GM23338 (cell line): ENCODE results near the gene IGF2. TPM values are rescaled to one million over a fixed set of nuclear protein-coding genes. Genes with fewer than 3 reads are reported as not detected.

Source experiments
- ATAC-seq: fragments of 200-7000 bp; cut with Tn5 transposase; 3 replicates; pipeline ENCODE4 v1.9.1; 2020
- DNase-seq: peaks from one replicate; pipeline ENCODE4 v3.0.0-alpha.2; 2015; ENCODE audit warnings: low spot score
- H2AFZ ChIP-seq: fragments of 200-600 bp; sonication (generic); 2 replicates; pipeline ENCODE4 v1.8.0; 2016; ENCODE audit warnings: antibody characterized with exemption, mild to moderate bottlenecking, moderate library complexity
- H3F3A ChIP-seq: fragments of 200-600 bp; sonication (generic); replicated peaks from 2 replicates; pipeline ENCODE4 v1.8.0; 2017; ENCODE audit warnings: antibody characterized with exemption, mixed run types, low read depth
- H3K27ac ChIP-seq: fragments of 200-600 bp; sonication (generic); 2 replicates; pipeline ENCODE4 v1.6.1; 2016; ENCODE audit warnings: low read depth
- H3K27me3 ChIP-seq: fragments of 200-600 bp; sonication (generic); 2 replicates; pipeline ENCODE4 v1.8.0; 2016; ENCODE audit warnings: mild to moderate bottlenecking, mixed run types, moderate library complexity; ENCODE audit not compliant: insufficient read depth
- H3K36me3 ChIP-seq: fragments of 200-600 bp; sonication (generic); 2 replicates; pipeline ENCODE4 v1.8.0; 2016; ENCODE audit warnings: mild to moderate bottlenecking; ENCODE audit not compliant: insufficient read depth
- H3K4me1 ChIP-seq: fragments of 200-600 bp; sonication (generic); 2 replicates; pipeline ENCODE4 v1.8.0; 2016; ENCODE audit warnings: mild to moderate bottlenecking, moderate library complexity; ENCODE audit not compliant: insufficient read depth
- H3K4me2 ChIP-seq: fragments of 200-600 bp; sonication (generic); 2 replicates; pipeline ENCODE4 v1.7.1; 2017; ENCODE audit warnings: mixed run types
- H3K4me3 ChIP-seq: fragments of 200-600 bp; sonication (generic); 2 replicates; pipeline ENCODE4 v1.6.1; 2016; ENCODE audit warnings: mixed run types
- H3K79me2 ChIP-seq: fragments of 200-600 bp; sonication (generic); replicated peaks from 2 replicates; pipeline ENCODE4 v1.8.0; 2017; ENCODE audit warnings: mild to moderate bottlenecking; ENCODE audit not compliant: insufficient read depth
- H3K9me2 ChIP-seq: fragments of 200-600 bp; sonication (generic); 2 replicates; pipeline ENCODE4 v1.8.0; 2017; ENCODE audit not compliant: insufficient read depth
- H4K20me1 ChIP-seq: fragments of 200-600 bp; sonication (generic); replicated peaks from 2 replicates; pipeline ENCODE4 v1.8.0; 2017; ENCODE audit warnings: mild to moderate bottlenecking; ENCODE audit not compliant: insufficient read depth
- H3K27ac Mint-ChIP-seq: 2 replicates; pipeline ENCODE4 v1.8.0; 2020; ENCODE audit warnings: inconsistent platforms, mild to moderate bottlenecking, moderate library complexity, mixed read lengths
- H3K27me3 Mint-ChIP-seq: 3 replicates; pipeline ENCODE4 v1.8.0; 2022; ENCODE audit warnings: low read depth, mild to moderate bottlenecking, moderate library complexity, mixed read lengths, inconsistent platforms; ENCODE audit not compliant: insufficient read depth, poor library complexity
- H3K36me3 Mint-ChIP-seq: 3 replicates; pipeline ENCODE4 v1.8.0; 2021; ENCODE audit warnings: low read depth, mild to moderate bottlenecking, inconsistent platforms, moderate library complexity, mixed read lengths
- H3K4me1 Mint-ChIP-seq: 3 replicates; pipeline ENCODE4 v1.8.0; 2020; ENCODE audit warnings: mild to moderate bottlenecking, inconsistent platforms, mixed read lengths
- H3K4me3 Mint-ChIP-seq: 3 replicates; pipeline ENCODE4 v1.8.0; 2021; ENCODE audit warnings: moderate library complexity, mild to moderate bottlenecking, inconsistent platforms, mixed read lengths
- H3K9me3 Mint-ChIP-seq: 3 replicates; pipeline ENCODE4 v1.8.0; 2020; ENCODE audit warnings: moderate library complexity, mild to moderate bottlenecking, inconsistent platforms, mixed read lengths
- CREB1 ChIP-seq: fragments of 250-450 bp; sonication (Bioruptor Pico); IDR thresholded peaks from 2 replicates; pipeline ENCODE4 v1.5.0; 2020; ENCODE audit warnings: low read depth, mild to moderate bottlenecking, moderate library complexity
- CTCF ChIP-seq, 2 experiments: fragments of 200-600 bp in 1 of 2; sonication (generic) in 1 of 2; conservative IDR thresholded peaks; 2 replicates each; pipeline versions ENCODE4 v1.5.1 to v1.6.1; 2016 to 2017; ENCODE audit warnings: antibody characterized with exemption in 2 of 2, low read depth in 2 of 2, mild to moderate bottlenecking in 2 of 2, moderate library complexity in 1 of 2
- EZH2 ChIP-seq: fragments of 200-600 bp; sonication (generic); IDR thresholded peaks from one replicate; pipeline ENCODE4 v1.8.0; 2017; ENCODE audit warnings: antibody characterized with exemption, mild to moderate bottlenecking, low read depth; ENCODE audit not compliant: unreplicated experiment
- EZH2phosphoT487 ChIP-seq: fragments of 200-600 bp; sonication (generic); IDR thresholded peaks from one replicate; pipeline ENCODE4 v1.8.1; 2018; ENCODE audit warnings: antibody characterized with exemption; ENCODE audit not compliant: unreplicated experiment
- JUNB ChIP-seq: IDR thresholded peaks from one replicate; pipeline ENCODE4 v1.6.1; 2016; ENCODE audit warnings: antibody characterized with exemption; ENCODE audit not compliant: unreplicated experiment
- NANOG ChIP-seq: IDR thresholded peaks from 2 replicates; pipeline ENCODE4 v1.6.1; 2016; ENCODE audit warnings: antibody characterized with exemption, borderline replicate concordance
- ZNF114 ChIP-seq: fragments of 250-450 bp; sonication (Bioruptor Pico); IDR thresholded peaks from 2 replicates; pipeline ENCODE4 v1.5.0; 2020; ENCODE audit warnings: mild to moderate bottlenecking, moderate library complexity
- ZNF331 ChIP-seq: fragments of 250-450 bp; sonication (Bioruptor Pico); IDR thresholded peaks from 2 replicates; pipeline ENCODE4 v1.5.0; 2020; ENCODE audit warnings: low read depth, mild to moderate bottlenecking, moderate library complexity
- ZNF462 ChIP-seq: fragments of 250-450 bp; sonication (Bioruptor Pico); IDR thresholded peaks from 2 replicates; pipeline ENCODE4 v1.5.0; 2020; ENCODE audit warnings: mild to moderate bottlenecking, moderate library complexity
- polyA plus RNA-seq: library from polyadenylated mRNA; unstranded; fragments of >200 nt; fragmentation: Nextera tagmentation; extraction: Ambion mirVana; gene quantifications from 2 replicates; pipeline ENCODE4 v1.2.1, GENCODE V29; 2016
- total RNA-seq: library from RNA; depleted of rRNA; stranded (reverse); fragments of >200 nt; shearing (Covaris generic); gene quantifications from 2 replicates; pipeline ENCODE4 v1.2.3, GENCODE V29; 2014

The IGF2 gene
- total and polyA plus RNA-seq, 2 experiments from 2014 or later = 1.4 to 4.0 TPM

- ATAC-seq (no peak), DNase-seq (no peak)
- H3K79me2 ChIP-seq = no peaks in the 10 kb centered on the region
- H3K27me3 Mint-ChIP-seq = peaks cover 27% of the 10 kb centered on the region
- H3K27ac Mint-ChIP-seq = no peak overlapping the region
- H3K9me2 ChIP-seq = no peaks in the 10 kb centered on the region
- no peak overlapping the region for H2AFZ ChIP-seq
- H3K27me3 ChIP-seq = no peaks in the 10 kb centered on the region
- no peak overlapping the region for H3K4me2 ChIP-seq
- no peaks in the 10 kb centered on the region; the same call in 2 of the 3 replicates for H3K4me1 Mint-ChIP-seq
- no peak overlapping the region for H3K4me3 ChIP-seq
- H3F3A ChIP-seq = no peaks in the 10 kb centered on the region
- no peaks in the 10 kb centered on the region for H3K4me1 ChIP-seq
- TF ChIP-seq EZH2phosphoT487 (no peak), CTCF (conservative IDR thresholded peaks at IDR 0.05; ENCODE audit: low read depth in 2 of 2) (no peak), JUNB (no peak), EZH2 (no peak)
- H3K36me3 ChIP-seq = no peaks in the 10 kb centered on the region
- no peaks in the 10 kb centered on the region for H4K20me1 ChIP-seq
- no peak overlapping the region for H3K27ac ChIP-seq
- no peak overlapping the region for H3K4me3 Mint-ChIP-seq
- H3K36me3 Mint-ChIP-seq = no peaks in the 10 kb centered on the region
- no peaks in the 10 kb centered on the region for H3K9me3 Mint-ChIP-seq
These were observed 10.5 kb downstream of the IGF2 start for GRCh38 chr11:2128511-2129307.

GRCh38 chr11:2128130-2128510 is 11.1 kb downstream of the IGF2 start:
- Histone ChIP-seq H3K4me2 (no peak overlapping the region), H3K4me3 (no peak overlapping the region), H2AFZ (no peak overlapping the region), H3K36me3 (no peaks in the 10 kb centered on the region), H3K4me1 (no peaks in the 10 kb centered on the region), H3K27ac (no peak overlapping the region), H3K27me3 (no peaks in the 10 kb centered on the region), H3K79me2 (no peaks in the 10 kb centered on the region), H3F3A (no peaks in the 10 kb centered on the region), H3K9me2 (no peaks in the 10 kb centered on the region), H4K20me1 (no peaks in the 10 kb centered on the region)
- Mint-ChIP-seq H3K27ac (no peak overlapping the region), H3K36me3 (no peaks in the 10 kb centered on the region), H3K27me3 (peaks cover 25% of the 10 kb centered on the region), H3K4me3 (no peak overlapping the region), H3K9me3 (no peaks in the 10 kb centered on the region), H3K4me1 (no peaks in the 10 kb centered on the region; the same call in 2 of the 3 replicates)
- DNase-seq (no peak), ATAC-seq (no peak)
- TF ChIP-seq JUNB = no peak
- TF ChIP-seq NANOG = no peak
- TF ChIP-seq ZNF462 (CRISPR knock-in tag) = no peak
- TF ChIP-seq ZNF114 (CRISPR knock-in tag) = no peak
- no peak for TF ChIP-seq CREB1 (CRISPR knock-in tag)
- no peak for TF ChIP-seq ZNF331 (CRISPR knock-in tag)
- TF ChIP-seq CTCF (conservative IDR thresholded peaks at IDR 0.05; ENCODE audit: low read depth in 2 of 2) = no peak
- no peak for TF ChIP-seq EZH2phosphoT487
- no peak for TF ChIP-seq EZH2
